ENCODE results near the gene ZBTB49. TPM values are rescaled to one million over a fixed set of nuclear protein-coding genes. Genes with fewer than 3 reads are reported as not detected.

The ZBTB49 gene
- total and polyA plus RNA-seq, 2 of the 4 experiments (the other 2 are of a cell fraction): 3.2 to 4.8 TPM

DNA sequence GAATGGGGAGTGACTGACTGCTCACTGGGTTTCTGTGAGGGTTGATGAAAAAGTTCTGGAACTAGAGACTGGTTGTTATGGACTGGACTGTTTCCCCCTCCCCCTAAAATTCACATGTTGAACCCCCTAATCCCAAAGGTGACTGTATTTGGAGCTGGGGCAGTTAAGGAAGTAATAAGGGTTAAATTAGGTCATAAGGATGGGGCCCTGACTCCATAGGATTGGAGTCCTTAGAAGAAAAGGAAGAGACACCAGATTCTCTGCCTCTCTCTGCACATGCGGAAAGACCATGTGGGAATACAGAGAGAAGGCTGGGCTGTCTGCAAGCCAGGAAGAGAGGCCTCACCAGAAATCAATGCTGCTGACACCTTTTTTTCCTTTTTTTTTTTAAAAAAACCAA, 38.2 kb downstream of the ZBTB49 start:
- Histone ChIP-seq H4K5ac (ENCODE audit: low read depth, low read length) (no peak overlapping the region), H3K18ac (ENCODE audit: low read depth, low read length) (no peak overlapping the region), H3K9ac (ENCODE audit: low read depth, low read length) (no peak overlapping the region), H3K9me1 (ENCODE audit: insufficient read depth, low read length) (0 out of 2 replicates have a peak, but pooled peaks cover 9% of the 10 kb centered on the region), H3K4me1 (ENCODE audit: control insufficient read depth, insufficient read depth, low read length) (peaks cover 5% of the 10 kb centered on the region; the same call in 1 of the 2 replicates), H4K8ac (ENCODE audit: low read depth in 2 of 2, low read length in 2 of 2) (no peak overlapping the region), H3K9me3 (ENCODE audit: control insufficient read depth, insufficient read depth, low read length) (no peaks in the 10 kb centered on the region), H3K36me3 (ENCODE audit: control insufficient read depth, insufficient read depth, low read length) (no peaks in the 10 kb centered on the region), H2AFZ (replicated peaks; ENCODE audit: low read length, poor library complexity) (no peak overlapping the region), H3K14ac (replicated peaks; ENCODE audit: low read depth, low read length) (no peak overlapping the region), H2BK120ac (ENCODE audit: low read depth, low read length) (no peak overlapping the region), H3K27me3 (ENCODE audit: control insufficient read depth, insufficient read depth, low read length) (no peaks in the 10 kb centered on the region; the same call in 1 of the 2 replicates), H3K23ac (ENCODE audit: low read depth, low read length) (no peak overlapping the region), H2BK5ac (ENCODE audit: low read depth, low read length, poor library complexity, severe bottlenecking) (no peak overlapping the region), H2BK20ac (ENCODE audit: low read depth, low read length) (no peak overlapping the region), H3K27ac (ENCODE audit: insufficient read depth, low read length) (no peak overlapping the region), H2AK9ac (replicated peaks; ENCODE audit: low read depth, low read length, poor library complexity) (no peak overlapping the region), H3K4me3 (ENCODE audit: insufficient read depth, low read depth, low read length) (no peak overlapping the region), H3K4me2 (ENCODE audit: low read depth, low read length) (no peak overlapping the region), H2AK5ac (ENCODE audit: low read depth, low read length) (no peak overlapping the region), H4K20me1 (ENCODE audit: insufficient read depth, low read length) (no peaks in the 10 kb centered on the region), H4K91ac (ENCODE audit: insufficient read depth, low read depth, low read length) (no peak overlapping the region), H3K4ac (ENCODE audit: low read depth, low read length) (no peak overlapping the region), H3K56ac (ENCODE audit: extremely low read depth, insufficient read depth, low read length) (no peak overlapping the region), H3K79me1 (ENCODE audit: low read depth in 1 of 2, low read length in 2 of 2) (no peaks in the 10 kb centered on the region), H2BK15ac (ENCODE audit: low read depth, low read length) (no peak overlapping the region)
- DNase-seq (no peak), ATAC-seq (ENCODE audit: low read depth) (no peak)
- intact Hi-C loops (cut with micrococcal nuclease): no loop called here
- ChIA-PET CTCF (interaction anchor here (0.7 to 1.0 kb wide), 2 partner anchors 69 to 795 kb away, joined by 3 read pairs; no protein-coding TSS in a partner anchor), POLR2A (ENCODE audit: unreplicated experiment) (no interaction called here)
- in situ Hi-C loops (cut with MboI; ENCODE audit: low sequenced_read_pairs): no loop called here
- no TSS peak for BruUV-seq (replicated peaks)
- TF ChIP-seq FOS (IDR thresholded peaks at IDR 0.05; ENCODE audit: low read depth, low read length) (no peak), POLR2A (IDR thresholded peaks at IDR 0.05; ENCODE audit: low read depth, low read length) (no peak), NFE2L2 (IDR thresholded peaks at IDR 0.05; ENCODE audit: low read depth, low read length) (no peak), RAD21 (IDR thresholded peaks at IDR 0.05; ENCODE audit: low read length) (no peak), CHD1 (IDR thresholded peaks at IDR 0.05; ENCODE audit: low read depth, low read length) (no peak), SMC3 (IDR thresholded peaks at IDR 0.05; ENCODE audit: low read depth, low read length) (no peak), RCOR1 (IDR thresholded peaks at IDR 0.05; ENCODE audit: insufficient replicate concordance, low read length) (no peak), BHLHE40 (IDR thresholded peaks at IDR 0.05; ENCODE audit: low read depth, low read length) (no peak), MAFK (IDR thresholded peaks at IDR 0.05; ENCODE audit: low read depth, low read length) (no peak), MXI1 (IDR thresholded peaks at IDR 0.05; ENCODE audit: borderline replicate concordance, low read depth, low read length) (no peak)
- TF ChIP-seq, protein P1, sequence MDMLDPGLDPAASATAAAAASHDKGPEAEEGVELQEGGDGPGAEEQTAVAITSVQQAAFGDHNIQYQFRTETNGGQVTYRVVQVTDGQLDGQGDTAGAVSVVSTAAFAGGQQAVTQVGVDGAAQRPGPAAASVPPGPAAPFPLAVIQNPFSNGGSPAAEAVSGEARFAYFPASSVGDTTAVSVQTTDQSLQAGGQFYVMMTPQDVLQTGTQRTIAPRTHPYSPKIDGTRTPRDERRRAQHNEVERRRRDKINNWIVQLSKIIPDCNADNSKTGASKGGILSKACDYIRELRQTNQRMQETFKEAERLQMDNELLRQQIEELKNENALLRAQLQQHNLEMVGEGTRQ (IDR thresholded peaks at IDR 0.05; ENCODE audit: low read depth, low read length): no peak
- TF ChIP-seq, protein P2, sequence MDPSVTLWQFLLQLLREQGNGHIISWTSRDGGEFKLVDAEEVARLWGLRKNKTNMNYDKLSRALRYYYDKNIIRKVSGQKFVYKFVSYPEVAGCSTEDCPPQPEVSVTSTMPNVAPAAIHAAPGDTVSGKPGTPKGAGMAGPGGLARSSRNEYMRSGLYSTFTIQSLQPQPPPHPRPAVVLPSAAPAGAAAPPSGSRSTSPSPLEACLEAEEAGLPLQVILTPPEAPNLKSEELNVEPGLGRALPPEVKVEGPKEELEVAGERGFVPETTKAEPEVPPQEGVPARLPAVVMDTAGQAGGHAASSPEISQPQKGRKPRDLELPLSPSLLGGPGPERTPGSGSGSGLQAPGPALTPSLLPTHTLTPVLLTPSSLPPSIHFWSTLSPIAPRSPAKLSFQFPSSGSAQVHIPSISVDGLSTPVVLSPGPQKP (IDR thresholded peaks at IDR 0.05; ENCODE audit: borderline replicate concordance, low read depth, low read length): no peak
- TF ChIP-seq, protein P3, sequence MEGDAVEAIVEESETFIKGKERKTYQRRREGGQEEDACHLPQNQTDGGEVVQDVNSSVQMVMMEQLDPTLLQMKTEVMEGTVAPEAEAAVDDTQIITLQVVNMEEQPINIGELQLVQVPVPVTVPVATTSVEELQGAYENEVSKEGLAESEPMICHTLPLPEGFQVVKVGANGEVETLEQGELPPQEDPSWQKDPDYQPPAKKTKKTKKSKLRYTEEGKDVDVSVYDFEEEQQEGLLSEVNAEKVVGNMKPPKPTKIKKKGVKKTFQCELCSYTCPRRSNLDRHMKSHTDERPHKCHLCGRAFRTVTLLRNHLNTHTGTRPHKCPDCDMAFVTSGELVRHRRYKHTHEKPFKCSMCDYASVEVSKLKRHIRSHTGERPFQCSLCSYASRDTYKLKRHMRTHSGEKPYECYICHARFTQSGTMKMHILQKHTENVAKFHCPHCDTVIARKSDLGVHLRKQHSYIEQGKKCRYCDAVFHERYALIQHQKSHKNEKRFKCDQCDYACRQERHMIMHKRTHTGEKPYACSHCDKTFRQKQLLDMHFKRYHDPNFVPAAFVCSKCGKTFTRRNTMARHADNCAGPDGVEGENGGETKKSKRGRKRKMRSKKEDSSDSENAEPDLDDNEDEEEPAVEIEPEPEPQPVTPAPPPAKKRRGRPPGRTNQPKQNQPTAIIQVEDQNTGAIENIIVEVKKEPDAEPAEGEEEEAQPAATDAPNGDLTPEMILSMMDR (conservative IDR thresholded peaks at IDR 0.05; ENCODE audit: low read depth, low read length): no peak
- dilution Hi-C loops (cut with HindIII; ENCODE audit: low sequenced_read_pairs, unreplicated experiment): no loop called here
- no CpG with 5 or more reads among the region's 1 CpG for WGBS, 2 experiments (ENCODE audit: extremely low coverage in 2 of 2, insufficient read length in 1 of 2)

Data from IMR-90 (cell line).